ENCODE data around the gene FAM193B. TPM values are rescaled to one million over a fixed set of nuclear protein-coding genes. Genes with fewer than 3 reads are reported as not detected.

The FAM193B gene
- total RNA-seq, 4 donors from 2014 or later: 16.5 to 117 (median 39.4) TPM

- H3K4me3 ChIP-seq: no peak overlapping the region
- DNase-seq: no peak
- H3K27ac ChIP-seq: no peak overlapping the region
- H3K27me3 ChIP-seq: no peaks in the 10 kb centered on the region
- H3K9me3 ChIP-seq: no peaks in the 10 kb centered on the region
- no peaks in the 10 kb centered on the region for H3K36me3 ChIP-seq
- intact Hi-C loops (cut with DNase I; ENCODE audit: low total_unique reads): no loop called here
- peaks cover 0 to 3% of the 10 kb centered on the region in 2 donors for H3K4me1 ChIP-seq
- TF ChIP-seq CTCF (IDR thresholded peaks at IDR 0.05): no peak
- no peak for TF ChIP-seq POLR2A (IDR thresholded peaks at IDR 0.05)
Observed at GRCh38 chr5:177531209-177531940, 23.0 kb downstream of the FAM193B start.

- H3K4me3 ChIP-seq: no peak overlapping the region
- no peak for TF ChIP-seq POLR2A (IDR thresholded peaks at IDR 0.05)
- no peak for TF ChIP-seq CTCF (IDR thresholded peaks at IDR 0.05)
- no peaks in the 10 kb centered on the region for H3K27me3 ChIP-seq
- no peaks in the 10 kb centered on the region for H3K9me3 ChIP-seq
- no peaks in the 10 kb centered on the region for H3K4me1 ChIP-seq
- no peak overlapping the region for H3K27ac ChIP-seq
- DNase-seq: no peak
- H3K36me3 ChIP-seq: no peaks in the 10 kb centered on the region
- intact Hi-C loops (cut with DNase I; ENCODE audit: low total_unique reads): no loop called here
Observed at GRCh38 chr5:177530638-177531037, 23.7 kb downstream of the FAM193B start.

- TF ChIP-seq CTCF (IDR thresholded peaks at IDR 0.05): no peak
- TF ChIP-seq POLR2A (IDR thresholded peaks at IDR 0.05): no peak
- no peak overlapping the region for H3K27ac ChIP-seq
- intact Hi-C loops (cut with DNase I; ENCODE audit: low total_unique reads): no loop called here
Observed at GRCh38 chr5:177529247-177530203, 24.8 kb downstream of the FAM193B start.

GRCh38 chr5:177528631-177529030 is 25.7 kb downstream of the FAM193B start:
- no peak overlapping the region for H3K27ac ChIP-seq
- DNase-seq: no peak
- H3K36me3 ChIP-seq: no peaks in the 10 kb centered on the region
- H3K27me3 ChIP-seq: no peaks in the 10 kb centered on the region
- TF ChIP-seq POLR2A (IDR thresholded peaks at IDR 0.05) (no peak), CTCF (IDR thresholded peaks at IDR 0.05) (no peak)
- no peak overlapping the region for H3K4me3 ChIP-seq
- H3K4me1 ChIP-seq: no peaks in the 10 kb centered on the region
- H3K9me3 ChIP-seq: no peaks in the 10 kb centered on the region
- intact Hi-C loops (cut with DNase I; ENCODE audit: low total_unique reads): no loop called here

More at GRCh38 chr5:177529247-177530203, 24.8 kb downstream of the FAM193B start:
- Histone ChIP-seq H3K4me3 (no peak overlapping the region), H3K9me3 (no peaks in the 10 kb centered on the region), H3K4me1 (no peaks in the 10 kb centered on the region), H3K27me3 (no peaks in the 10 kb centered on the region), H3K36me3 (no peaks in the 10 kb centered on the region)
- no peak for DNase-seq

- Histone ChIP-seq H3K9me3 (no peaks in the 10 kb centered on the region), H3K36me3 (no peaks in the 10 kb centered on the region), H3K27ac (no peak overlapping the region), H3K27me3 (no peaks in the 10 kb centered on the region), H3K4me1 (no peaks in the 10 kb centered on the region), H3K4me3 (no peak overlapping the region)
- no peak for DNase-seq
- TF ChIP-seq POLR2A (IDR thresholded peaks at IDR 0.05) (no peak), CTCF (IDR thresholded peaks at IDR 0.05) (no peak)
- intact Hi-C loops (cut with DNase I; ENCODE audit: low total_unique reads): no loop called here
Observed at GRCh38 chr5:177527595-177527994, 26.8 kb downstream of the FAM193B start.

All from uterus (tissue), 4 donors.